Esophagus (tissue), 2 donors: ENCODE results near the gene ABCG1. TPM values are rescaled to one million over a fixed set of nuclear protein-coding genes. Genes with fewer than 3 reads are reported as not detected.

Source experiments
- H3K27ac ChIP-seq, 2 donors: one replicate each; pipeline ENCODE4 v1.5.1; 2013; ENCODE audit warnings: low read depth in 2 of 2, mild to moderate bottlenecking in 2 of 2, inconsistent platforms in 1 of 2, low read length in 1 of 2, moderate library complexity in 1 of 2
- H3K27me3 ChIP-seq, 2 donors: one replicate each; pipeline ENCODE4 v1.6.1; 2013; ENCODE audit warnings: low read length in 2 of 2, control low read depth in 1 of 2, mild to moderate bottlenecking in 1 of 2; ENCODE audit not compliant: insufficient read depth in 2 of 2, control insufficient read depth in 1 of 2
- H3K36me3 ChIP-seq, 2 donors: one replicate each; pipeline ENCODE4 v1.6.1; 2013; ENCODE audit warnings: low read length in 1 of 2; ENCODE audit not compliant: control insufficient read depth in 2 of 2, insufficient read depth in 2 of 2
- H3K4me1 ChIP-seq, 2 donors: one replicate each; pipeline ENCODE4 v1.6.1; 2013; ENCODE audit warnings: low read length in 1 of 2; ENCODE audit not compliant: control insufficient read depth in 2 of 2, insufficient read depth in 2 of 2
- H3K4me3 ChIP-seq, 2 donors: one replicate each; pipeline ENCODE4 v1.5.1; 2013; ENCODE audit warnings: low read length in 2 of 2, mild to moderate bottlenecking in 2 of 2, low read depth in 1 of 2, moderate library complexity in 1 of 2
- H3K9me3 ChIP-seq, 2 donors: one replicate each; pipeline ENCODE4 v1.6.1; 2013; ENCODE audit warnings: mild to moderate bottlenecking in 2 of 2, low read depth in 1 of 2, low read length in 1 of 2, moderate library complexity in 1 of 2; ENCODE audit not compliant: control insufficient read depth in 2 of 2, insufficient read depth in 1 of 2
- WGBS, 2 donors: extraction: QIAGEN DNeasy Blood & Tissue Kit; methylation state at CpG; one replicate each; pipeline ENCODE4 v1.1.7; 2013; 5-methylcytosine and 5-hydroxymethylcytosine counted together
- polyA plus RNA-seq, 2 donors: library from polyadenylated mRNA; stranded (reverse); fragments of 200-250 nt; gene quantifications; one replicate each; pipeline ENCODE4 v1.2.3, GENCODE V29; 2013
- donor health status: healthy with polysubstance abuse.
- donor health status: Bipolar disorder and iron deficiency.

ABCG1 gene
- polyA plus RNA-seq, 2 donors = 2.8 TPM

- H3K27me3 ChIP-seq = no peaks in the 10 kb centered on the region
- H3K9me3 ChIP-seq = no peaks in the 10 kb centered on the region
- no peak overlapping the region for H3K4me3 ChIP-seq
- no peaks in the 10 kb centered on the region for H3K36me3 ChIP-seq
- WGBS, 2 donors = 83 to 90% methylated on average over 11 of the region's 11 CpGs
- H3K4me1 ChIP-seq = no peaks in the 10 kb centered on the region
- H3K27ac ChIP-seq = no peak overlapping the region
Measured at GRCh38 chr21:42343963-42344510, 125.1 kb downstream of the ABCG1 start.

DNA sequence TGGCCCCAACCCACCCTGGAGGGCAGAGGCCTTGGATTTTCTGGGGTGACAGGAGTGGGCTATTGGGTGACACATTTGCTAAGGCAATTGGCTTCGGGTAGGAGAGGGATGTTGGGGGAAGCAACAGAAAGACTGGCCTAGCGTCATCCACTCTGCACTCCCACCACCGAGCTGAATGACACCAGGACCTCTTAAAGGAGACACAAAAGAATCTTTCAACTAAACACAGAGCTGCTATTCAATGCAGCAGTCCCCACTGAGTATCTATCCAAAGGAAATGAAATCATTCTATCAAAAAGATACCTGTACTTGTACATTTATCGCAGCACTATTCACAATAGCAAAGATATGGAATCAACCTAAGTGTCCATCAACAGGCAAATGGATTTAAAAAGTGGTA is 125.7 kb downstream of the ABCG1 start:
- H3K4me1 ChIP-seq = no peaks in the 10 kb centered on the region
- H3K27ac ChIP-seq = no peak overlapping the region
- H3K9me3 ChIP-seq = no peaks in the 10 kb centered on the region
- no peak overlapping the region for H3K4me3 ChIP-seq
- H3K36me3 ChIP-seq = no peaks in the 10 kb centered on the region
- H3K27me3 ChIP-seq = no peaks in the 10 kb centered on the region
- 80 to 82% methylated on average over 4 of the region's 4 CpGs for WGBS, 2 donors

- H3K27me3 ChIP-seq = no peaks in the 10 kb centered on the region
- H3K4me1 ChIP-seq = no peaks in the 10 kb centered on the region
- H3K4me3 ChIP-seq = no peak overlapping the region
- WGBS, 2 donors = 92 to 94% methylated on average over 9 of the region's 9 CpGs
- no peaks in the 10 kb centered on the region for H3K9me3 ChIP-seq
- H3K27ac ChIP-seq = no peak overlapping the region
- H3K36me3 ChIP-seq = no peaks in the 10 kb centered on the region
Measured at GRCh38 chr21:42346441-42346840, 127.5 kb downstream of the ABCG1 start.

Other genes starting within 250 kb of the ABCG1 start
- 1 to 10 TPM; 1.6 to 2.7 TPM for gene ZBTB21, start 208.8 kb upstream of the ABCG1 start, polyA plus RNA-seq
- gene UMODL1, start 147.8 kb upstream of the ABCG1 start, polyA plus RNA-seq = under 1 TPM; 0.12 to 0.18 TPM
- gene TFF3, start 96.3 kb downstream of the ABCG1 start, polyA plus RNA-seq = 1 to 10 TPM; 2.3 to 8.6 TPM
- 1 to 10 TPM in 1 of 2 donors, under 1 TPM in 1; 0.13 to 2.3 TPM for gene TFF2, start 131.9 kb downstream of the ABCG1 start, polyA plus RNA-seq
- 1 to 10 TPM in 1 of 2 donors, under 1 TPM in 1; 0.42 to 9.7 TPM for gene TFF1, start 147.4 kb downstream of the ABCG1 start, polyA plus RNA-seq
- under 1 TPM; 0.06 to 0.08 TPM for gene TMPRSS3, start 176.9 kb downstream of the ABCG1 start, polyA plus RNA-seq
- gene UBASH3A, start 184.8 kb downstream of the ABCG1 start, polyA plus RNA-seq = under 1 TPM; 0.46 to 0.59 TPM